ENCODE data around the gene MINDY4. TPM values are rescaled to one million over a fixed set of nuclear protein-coding genes. Genes with fewer than 3 reads are reported as not detected.

MINDY4 gene
- total RNA-seq, 1 experiment from 2014 or later = 2.0 TPM

- Histone ChIP-seq H3K36me3 (replicated peaks; ENCODE audit: control insufficient read depth, insufficient read depth, low read length) (no peaks in the 10 kb centered on the region), H3K4me3 (ENCODE audit: insufficient read depth, low read depth, low read length) (no peak overlapping the region), H3K27me3 (ENCODE audit: control insufficient read depth, insufficient read depth, low read length) (no peaks in the 10 kb centered on the region)
- DNase-seq = no peak
These were observed 18.7 kb upstream of the MINDY4 start for GRCh38 chr7:30752484-30752883.

- Histone ChIP-seq H3K27me3 (ENCODE audit: control insufficient read depth, insufficient read depth, low read length) (no peaks in the 10 kb centered on the region), H3K36me3 (replicated peaks; ENCODE audit: control insufficient read depth, insufficient read depth, low read length) (no peaks in the 10 kb centered on the region), H3K4me3 (ENCODE audit: insufficient read depth, low read depth, low read length) (no peak overlapping the region)
- no peak for DNase-seq
These were observed 18.2 kb upstream of the MINDY4 start for GRCh38 chr7:30752979-30753378.

- no peak for DNase-seq
- H3K36me3 ChIP-seq (replicated peaks; ENCODE audit: control insufficient read depth, insufficient read depth, low read length) = no peaks in the 10 kb centered on the region
- H3K4me3 ChIP-seq (ENCODE audit: insufficient read depth, low read depth, low read length) = no peak overlapping the region
- H3K27me3 ChIP-seq (ENCODE audit: control insufficient read depth, insufficient read depth, low read length) = no peaks in the 10 kb centered on the region
These were observed 16.8 kb upstream of the MINDY4 start for GRCh38 chr7:30754315-30754877.

GRCh38 chr7:30755384-30756154 lies 15.6 kb upstream of the MINDY4 start:
- peak; percentile 59 for DNase-seq
- Histone ChIP-seq H3K27me3 (ENCODE audit: control insufficient read depth, insufficient read depth, low read length) (no peaks in the 10 kb centered on the region), H3K36me3 (replicated peaks; ENCODE audit: control insufficient read depth, insufficient read depth, low read length) (no peaks in the 10 kb centered on the region), H3K4me3 (ENCODE audit: insufficient read depth, low read depth, low read length) (no peak overlapping the region)

- H3K27me3 ChIP-seq (ENCODE audit: control insufficient read depth, insufficient read depth, low read length) = no peaks in the 10 kb centered on the region
- no peaks in the 10 kb centered on the region for H3K36me3 ChIP-seq (replicated peaks; ENCODE audit: control insufficient read depth, insufficient read depth, low read length)
- no peak for DNase-seq
- H3K4me3 ChIP-seq (ENCODE audit: insufficient read depth, low read depth, low read length) = no peak overlapping the region
These were observed 13.9 kb upstream of the MINDY4 start for GRCh38 chr7:30757342-30757692.

GRCh38 chr7:30760514-30761213 lies 10.6 kb upstream of the MINDY4 start:
- Histone ChIP-seq H3K27me3 (ENCODE audit: control insufficient read depth, insufficient read depth, low read length) (no peaks in the 10 kb centered on the region), H3K4me3 (ENCODE audit: insufficient read depth, low read depth, low read length) (no peak overlapping the region), H3K36me3 (replicated peaks; ENCODE audit: control insufficient read depth, insufficient read depth, low read length) (no peaks in the 10 kb centered on the region)
- no peak for DNase-seq

GRCh38 chr7:30761214-30762156 lies 9.7 kb upstream of the MINDY4 start:
- no peak overlapping the region for H3K4me3 ChIP-seq (ENCODE audit: insufficient read depth, low read depth, low read length)

GRCh38 chr7:30764030-30764975 lies 6.9 kb upstream of the MINDY4 start:
- no peak overlapping the region for H3K4me3 ChIP-seq (ENCODE audit: insufficient read depth, low read depth, low read length)
- no peak for DNase-seq
- H3K27me3 ChIP-seq (ENCODE audit: control insufficient read depth, insufficient read depth, low read length) = no peaks in the 10 kb centered on the region
- H3K36me3 ChIP-seq (replicated peaks; ENCODE audit: control insufficient read depth, insufficient read depth, low read length) = no peaks in the 10 kb centered on the region

More at GRCh38 chr7:30761214-30762156, 9.7 kb upstream of the MINDY4 start:
- Histone ChIP-seq H3K36me3 (replicated peaks; ENCODE audit: control insufficient read depth, insufficient read depth, low read length) (no peaks in the 10 kb centered on the region), H3K27me3 (ENCODE audit: control insufficient read depth, insufficient read depth, low read length) (no peaks in the 10 kb centered on the region)
- DNase-seq = no peak

- no peak overlapping the region for H3K4me3 ChIP-seq (ENCODE audit: insufficient read depth, low read depth, low read length)
- H3K36me3 ChIP-seq (replicated peaks; ENCODE audit: control insufficient read depth, insufficient read depth, low read length) = no peaks in the 10 kb centered on the region
- DNase-seq = no peak
- no peaks in the 10 kb centered on the region for H3K27me3 ChIP-seq (ENCODE audit: control insufficient read depth, insufficient read depth, low read length)
These were observed 5.8 kb upstream of the MINDY4 start for GRCh38 chr7:30765408-30765807.

GRCh38 chr7:30770845-30771173 lies 408 bp upstream of the MINDY4 start:
- no peaks in the 10 kb centered on the region for H3K36me3 ChIP-seq (replicated peaks; ENCODE audit: control insufficient read depth, insufficient read depth, low read length)
- no peak for DNase-seq
- no peaks in the 10 kb centered on the region for H3K27me3 ChIP-seq (ENCODE audit: control insufficient read depth, insufficient read depth, low read length)
- H3K4me3 ChIP-seq (ENCODE audit: insufficient read depth, low read depth, low read length) = peak overlapping the region; percentile 68

DNA sequence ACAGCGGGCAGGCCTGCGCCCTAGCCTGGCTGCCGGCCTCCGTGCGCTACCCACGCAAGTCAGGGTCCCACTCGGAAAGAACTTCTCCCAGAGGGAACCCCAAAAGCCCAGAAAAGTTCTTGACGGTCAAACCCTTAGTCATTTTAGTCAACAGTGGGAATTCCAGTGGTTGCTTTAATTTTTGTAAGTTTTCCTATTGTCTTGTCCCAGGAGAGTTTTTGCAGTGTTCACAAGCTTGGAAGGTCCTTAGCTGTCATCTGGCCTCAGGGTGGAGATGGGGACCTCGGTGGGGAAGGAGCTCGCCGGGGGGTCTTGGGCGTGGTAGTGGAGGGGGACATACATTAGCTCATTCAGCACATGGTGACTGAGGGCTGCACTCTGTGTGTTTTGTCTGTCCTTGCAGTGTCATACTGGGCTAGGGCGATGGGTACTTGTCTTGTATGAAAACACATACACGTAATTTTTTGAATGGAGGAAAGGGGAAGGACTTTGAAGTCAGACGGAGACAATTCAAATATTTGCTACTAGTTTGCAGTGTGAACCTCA lies 736 bp downstream of the MINDY4 start:
- H3K27me3 ChIP-seq (ENCODE audit: control insufficient read depth, insufficient read depth, low read length) = no peaks in the 10 kb centered on the region
- peak; percentile 48 for DNase-seq
- peak overlapping the region; percentile 68 for H3K4me3 ChIP-seq (ENCODE audit: insufficient read depth, low read depth, low read length)
- no peaks in the 10 kb centered on the region for H3K36me3 ChIP-seq (replicated peaks; ENCODE audit: control insufficient read depth, insufficient read depth, low read length)

DNA sequence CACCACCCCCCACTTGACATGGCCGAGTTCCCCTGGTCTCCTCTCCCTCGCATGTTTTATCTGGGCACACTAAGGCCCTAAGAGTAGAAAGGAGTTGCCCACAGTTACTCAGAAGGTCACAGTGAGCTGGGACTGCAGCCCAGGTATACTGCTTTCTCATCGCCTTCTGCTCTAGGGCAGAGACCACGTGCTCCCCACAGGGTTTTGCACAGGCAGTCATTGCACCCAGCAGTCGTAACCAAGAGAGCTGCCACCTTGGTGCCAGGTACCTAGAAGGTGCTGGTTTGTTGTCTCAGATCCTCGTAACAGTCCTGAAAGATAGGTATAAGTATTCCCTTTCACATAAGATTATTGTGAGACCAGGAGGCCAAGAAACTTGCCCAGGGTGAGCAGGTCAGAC lies 1.8 kb downstream of the MINDY4 start:
- no peaks in the 10 kb centered on the region for H3K36me3 ChIP-seq (replicated peaks; ENCODE audit: control insufficient read depth, insufficient read depth, low read length)
- no peak overlapping the region for H3K4me3 ChIP-seq (ENCODE audit: insufficient read depth, low read depth, low read length)
- DNase-seq = no peak
- no peaks in the 10 kb centered on the region for H3K27me3 ChIP-seq (ENCODE audit: control insufficient read depth, insufficient read depth, low read length)

DNA sequence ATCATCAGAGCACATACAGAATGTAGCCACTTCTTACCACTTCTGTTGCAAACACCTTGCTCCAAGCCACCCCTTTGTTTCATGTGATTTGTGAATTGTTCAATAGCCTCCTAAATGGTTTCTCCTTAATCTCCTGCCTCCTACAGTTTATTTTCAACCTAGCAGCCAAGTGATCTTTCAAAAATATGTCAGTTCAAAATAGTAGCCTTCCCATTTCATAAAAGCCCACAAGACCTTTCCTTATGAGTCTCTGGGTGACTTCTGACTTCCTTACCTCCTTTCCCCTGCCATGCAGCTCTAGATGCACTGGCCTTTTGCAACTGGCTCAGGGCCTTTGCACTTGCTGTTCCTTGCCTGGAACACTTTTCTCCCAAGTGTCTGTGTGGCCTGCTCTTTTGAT lies 4.8 kb downstream of the MINDY4 start:
- Histone ChIP-seq H3K36me3 (replicated peaks; ENCODE audit: control insufficient read depth, insufficient read depth, low read length) (0 out of 2 replicates have a peak, but pooled peaks cover 1% of the 10 kb centered on the region), H3K27me3 (ENCODE audit: control insufficient read depth, insufficient read depth, low read length) (no peaks in the 10 kb centered on the region), H3K4me3 (ENCODE audit: insufficient read depth, low read depth, low read length) (no peak overlapping the region)
- DNase-seq = no peak

Data from H7 (cell line).